ENCODE results near the gene PDXK.

Gene PDXK

DNA sequence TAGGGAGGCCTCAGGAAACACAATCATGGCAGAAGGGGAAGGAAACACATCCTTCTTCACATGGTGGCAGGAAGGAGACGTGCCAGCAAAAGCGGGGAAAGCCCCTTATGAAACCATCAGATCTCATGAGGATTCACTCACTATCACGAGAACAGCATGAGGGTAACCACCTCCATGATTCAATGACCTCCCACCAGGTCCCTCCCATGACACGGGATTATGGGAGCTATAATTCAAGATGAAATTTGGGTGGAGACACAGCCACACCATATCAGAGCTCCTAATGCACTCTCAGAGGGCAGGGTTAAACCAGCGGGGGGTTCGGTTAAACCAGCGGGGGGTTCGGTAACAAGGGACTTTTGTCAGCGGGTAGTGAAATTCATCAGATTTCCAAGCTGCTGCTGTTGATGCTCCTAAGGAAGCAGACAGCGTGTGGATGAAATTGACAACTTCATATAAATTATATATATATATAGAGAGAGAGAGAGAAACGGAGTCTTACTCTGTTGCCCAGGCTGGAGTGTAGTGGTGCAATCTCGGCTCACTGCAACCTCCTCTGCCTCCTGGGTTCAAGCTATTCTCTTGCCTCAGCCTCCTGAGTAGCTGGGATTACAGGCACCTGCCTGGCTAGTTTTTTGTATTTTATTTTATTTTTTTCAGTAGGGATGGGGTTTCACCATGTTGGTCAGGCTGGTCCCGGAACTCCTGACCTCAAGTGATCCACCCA, 52.9 kb downstream of the PDXK start:
- Histone ChIP-seq H3K27ac (ENCODE audit: insufficient read depth in 1 of 2, low read depth in 1 of 2, low read length in 2 of 2, poor library complexity in 1 of 2, severe bottlenecking in 2 of 2) (no peak overlapping the region), H3K9me3 (ENCODE audit: control extremely low read depth in 1 of 5, control insufficient read depth in 4 of 5, insufficient read depth in 2 of 5, low read depth in 1 of 5, low read length in 4 of 5) (no peaks in the 10 kb centered on the region), H3K4me3 (ENCODE audit: control insufficient read depth in 1 of 7, extremely low read depth in 1 of 7, insufficient read depth in 4 of 7, low read depth in 2 of 7, low read length in 6 of 7) (no peak overlapping the region), H3K36me3 (ENCODE audit: control insufficient read depth in 4 of 4, insufficient read depth in 4 of 4, low read length in 3 of 4) (peaks cover 2 to 23% (median 12%) of the 10 kb centered on the region in 4 experiments), H3K4me1 (ENCODE audit: control extremely low read depth in 1 of 4, control insufficient read depth in 4 of 4, insufficient read depth in 4 of 4, low read length in 3 of 4) (peaks cover 0 to 31% (median 19%) of the 10 kb centered on the region in 4 experiments), H3K27me3 (replicated peaks in 2 of 5; ENCODE audit: control insufficient read depth in 4 of 5, insufficient read depth in 5 of 5, low read length in 4 of 5) (no peaks in the 10 kb centered on the region)
- ChIA-PET POLR2A (interaction anchor here (1.1 to 1.2 kb wide), 2 partner anchors 18 to 113 kb away, joined by 3 read pairs; partner anchors contain the start of genes HSF2BP, RRP1 and RRP1B), CTCF (interaction anchor here (0.7 to 1.4 kb wide), 3 partner anchors 10 to 167 kb away, joined by 3 to 4 read pairs (median 4); partner anchors contain the start of gene RRP1)
- 81% methylated on average over 11 of the region's 13 CpGs for WGBS (ENCODE audit: insufficient coverage)
- DNase-seq: peak in 2 of 3 donors; percentile 45

DNA sequence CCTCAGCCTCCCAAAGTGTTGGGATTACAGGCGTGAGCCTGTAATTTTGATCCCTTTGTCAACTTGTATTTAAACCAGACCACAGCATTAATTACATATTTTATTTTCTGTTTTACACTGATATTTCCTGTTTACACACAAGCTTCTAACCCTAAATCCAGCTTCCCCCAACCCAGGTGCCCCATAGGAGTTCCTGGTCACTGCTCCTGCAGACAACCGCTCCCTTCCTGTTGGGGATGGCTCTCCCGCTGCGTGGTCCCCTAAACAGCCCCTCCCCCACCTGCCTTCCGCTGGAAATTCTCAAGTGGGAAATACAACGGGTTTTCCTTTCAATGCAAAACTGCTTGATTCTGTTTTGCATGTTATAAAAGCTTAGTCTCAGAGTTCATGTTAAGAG, 53.5 kb downstream of the PDXK start:
- Histone ChIP-seq H3K36me3 (ENCODE audit: control insufficient read depth in 4 of 4, insufficient read depth in 4 of 4, low read length in 3 of 4) (peaks cover 2 to 23% (median 12%) of the 10 kb centered on the region in 4 experiments), H3K27me3 (replicated peaks in 2 of 5; ENCODE audit: control insufficient read depth in 4 of 5, insufficient read depth in 5 of 5, low read length in 4 of 5) (no peaks in the 10 kb centered on the region), H3K27ac (ENCODE audit: insufficient read depth in 1 of 2, low read depth in 1 of 2, low read length in 2 of 2, poor library complexity in 1 of 2, severe bottlenecking in 2 of 2) (no peak overlapping the region), H3K4me3 (ENCODE audit: control insufficient read depth in 1 of 7, extremely low read depth in 1 of 7, insufficient read depth in 4 of 7, low read depth in 2 of 7, low read length in 6 of 7) (no peak overlapping the region), H3K4me1 (ENCODE audit: control extremely low read depth in 1 of 4, control insufficient read depth in 4 of 4, insufficient read depth in 4 of 4, low read length in 3 of 4) (peaks cover 0 to 31% (median 19%) of the 10 kb centered on the region in 4 experiments), H3K9me3 (ENCODE audit: control extremely low read depth in 1 of 5, control insufficient read depth in 4 of 5, insufficient read depth in 2 of 5, low read depth in 1 of 5, low read length in 4 of 5) (no peaks in the 10 kb centered on the region)
- CTCF ChIA-PET: interaction anchor here (1.1 to 1.4 kb wide), 2 partner anchors 17 to 166 kb away, joined by 3 to 4 read pairs; partner anchors contain the start of gene RRP1
- 90% methylated on average over 1 of the region's 6 CpGs for WGBS (ENCODE audit: insufficient coverage)
- no peak for DNase-seq
- POLR2A ChIA-PET: interaction anchor here (1.1 to 1.2 kb wide), 2 partner anchors 17 to 113 kb away, joined by 3 read pairs; partner anchors contain the start of genes HSF2BP, RRP1 and RRP1B

DNA sequence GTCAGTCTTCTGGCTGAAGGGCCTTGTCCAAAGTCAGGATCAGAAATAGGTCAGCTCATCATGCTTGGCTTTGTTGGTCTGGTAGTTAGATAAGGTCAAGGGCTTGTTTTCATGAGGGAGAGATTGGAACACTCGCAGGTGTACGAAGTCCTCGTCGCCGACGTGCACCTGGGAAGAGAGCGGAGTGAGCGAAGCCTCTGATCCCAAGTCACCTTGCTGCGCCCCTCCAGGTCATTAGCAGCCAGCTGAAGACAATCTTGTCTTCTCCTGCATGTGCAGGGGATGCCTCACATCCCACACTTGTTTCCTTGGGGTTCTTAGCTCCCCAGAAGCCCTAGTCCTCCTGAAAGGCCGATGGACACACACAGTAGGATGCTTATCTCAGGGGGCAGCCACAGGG, 55.2 kb downstream of the PDXK start:
- H3K27me3 ChIP-seq (replicated peaks in 2 of 5; ENCODE audit: control insufficient read depth in 4 of 5, insufficient read depth in 5 of 5, low read length in 4 of 5): no peaks in the 10 kb centered on the region
- WGBS (ENCODE audit: insufficient coverage): 98% methylated on average over 10 of the region's 10 CpGs
- H3K36me3 ChIP-seq (ENCODE audit: control insufficient read depth in 4 of 4, insufficient read depth in 4 of 4, low read length in 3 of 4): peaks cover 2 to 23% (median 12%) of the 10 kb centered on the region in 4 experiments
- CTCF ChIA-PET: interaction anchor here (1.5 kb wide), 1 partner anchor 19 kb away, joined by 3 read pairs; no protein-coding TSS in a partner anchor
- POLR2A ChIA-PET: no interaction called here
- no peak overlapping the region for H3K4me3 ChIP-seq (ENCODE audit: control insufficient read depth in 1 of 7, extremely low read depth in 1 of 7, insufficient read depth in 4 of 7, low read depth in 2 of 7, low read length in 6 of 7)
- peaks cover 0 to 28% (median 18%) of the 10 kb centered on the region in 4 experiments for H3K4me1 ChIP-seq (ENCODE audit: control extremely low read depth in 1 of 4, control insufficient read depth in 4 of 4, insufficient read depth in 4 of 4, low read length in 3 of 4)
- no peak overlapping the region for H3K27ac ChIP-seq (ENCODE audit: insufficient read depth in 1 of 2, low read depth in 1 of 2, low read length in 2 of 2, poor library complexity in 1 of 2, severe bottlenecking in 2 of 2)
- no peaks in the 10 kb centered on the region for H3K9me3 ChIP-seq (ENCODE audit: control extremely low read depth in 1 of 5, control insufficient read depth in 4 of 5, insufficient read depth in 2 of 5, low read depth in 1 of 5, low read length in 4 of 5)
- no peak for DNase-seq

DNA sequence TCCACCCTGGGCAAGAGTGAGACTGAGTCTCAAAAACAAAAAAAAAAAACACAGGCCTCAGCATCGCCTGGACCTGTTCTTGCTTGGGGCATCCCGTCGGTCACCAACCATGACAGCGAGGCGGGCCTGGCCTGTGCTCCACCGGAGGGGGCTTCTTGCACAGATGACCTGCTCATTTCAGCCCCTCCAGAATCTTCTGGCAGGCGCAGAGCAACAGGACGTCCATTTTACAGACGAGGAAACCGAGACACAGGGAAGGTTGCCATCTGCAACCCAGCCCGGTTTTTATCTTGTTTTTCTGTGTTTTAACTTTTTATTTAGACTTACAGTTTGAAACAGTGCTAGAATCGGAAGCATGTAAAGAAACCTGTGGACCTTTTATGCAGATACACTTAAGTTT, 56.3 kb downstream of the PDXK start:
- Histone ChIP-seq H3K4me1 (ENCODE audit: control extremely low read depth in 1 of 4, control insufficient read depth in 4 of 4, insufficient read depth in 4 of 4, low read length in 3 of 4) (peaks cover 0 to 31% (median 18%) of the 10 kb centered on the region in 4 experiments), H3K27me3 (replicated peaks in 2 of 5; ENCODE audit: control insufficient read depth in 4 of 5, insufficient read depth in 5 of 5, low read length in 4 of 5) (no peaks in the 10 kb centered on the region), H3K4me3 (ENCODE audit: control insufficient read depth in 1 of 7, extremely low read depth in 1 of 7, insufficient read depth in 4 of 7, low read depth in 2 of 7, low read length in 6 of 7) (peak overlapping the region in 6 of 7 experiments; percentile 71 to 88 (median 81)), H3K36me3 (ENCODE audit: control insufficient read depth in 4 of 4, insufficient read depth in 4 of 4, low read length in 3 of 4) (peaks cover 2 to 23% (median 12%) of the 10 kb centered on the region in 4 experiments), H3K9me3 (ENCODE audit: control extremely low read depth in 1 of 5, control insufficient read depth in 4 of 5, insufficient read depth in 2 of 5, low read depth in 1 of 5, low read length in 4 of 5) (no peaks in the 10 kb centered on the region), H3K27ac (ENCODE audit: insufficient read depth in 1 of 2, low read depth in 1 of 2, low read length in 2 of 2, poor library complexity in 1 of 2, severe bottlenecking in 2 of 2) (peak overlapping the region in 1 of 2 experiments; percentile 43)
- POLR2A ChIA-PET: interaction anchor here (0.7 kb wide), 1 partner anchor 97 kb away, joined by 3 read pairs; no protein-coding TSS in a partner anchor
- CTCF ChIA-PET: interaction anchor here (1.5 kb wide), 1 partner anchor 20 kb away, joined by 3 read pairs; no protein-coding TSS in a partner anchor
- WGBS (ENCODE audit: insufficient coverage): 89% methylated on average over 10 of the region's 12 CpGs
- DNase-seq: no peak

DNA sequence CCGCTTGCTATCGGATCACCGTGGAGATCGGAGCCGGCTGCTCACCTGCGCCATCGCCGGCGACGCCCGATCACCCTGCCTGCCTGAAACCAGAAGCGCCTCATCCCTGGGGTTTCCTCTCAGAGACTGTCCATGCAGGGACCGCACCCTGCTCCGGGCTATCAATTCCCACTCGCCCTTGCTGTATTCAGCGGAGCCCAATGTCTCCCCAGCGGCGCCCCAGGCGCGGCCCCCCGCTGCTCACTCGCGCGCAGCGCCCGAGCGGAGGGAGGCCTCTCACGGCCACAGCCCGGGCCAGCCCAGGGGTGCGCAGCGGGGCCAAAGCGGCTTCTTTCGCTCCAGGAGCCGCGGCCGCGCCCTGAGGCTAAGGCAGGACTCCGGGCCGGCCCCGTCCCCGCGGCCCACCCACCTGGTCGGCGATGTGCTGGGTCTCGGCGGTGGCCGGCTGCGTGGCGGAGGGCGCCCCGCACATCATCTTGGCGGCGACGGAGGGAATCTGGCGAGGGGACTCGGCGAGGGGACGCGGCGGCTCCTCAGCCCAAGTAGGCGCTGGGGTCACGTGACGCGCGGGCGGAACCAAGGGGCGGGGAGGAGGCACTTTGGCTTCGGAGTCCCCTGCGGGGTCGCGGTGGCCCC, 57.0 kb downstream of the PDXK start, which contains the start of gene CSTB:
Gene CSTB, minus strand, starts transcription at position 514 of the 636 bp plus-strand sequence. Its CDS starts 39 bp downstream, at position 475.
- peaks cover 2 to 23% (median 12%) of the 10 kb centered on the region in 4 experiments for H3K36me3 ChIP-seq (ENCODE audit: control insufficient read depth in 4 of 4, insufficient read depth in 4 of 4, low read length in 3 of 4)
- peak within 1 kb of the TSS in 1 of 2 experiments; percentile 75 for H3K27ac ChIP-seq (ENCODE audit: insufficient read depth in 1 of 2, low read depth in 1 of 2, low read length in 2 of 2, poor library complexity in 1 of 2, severe bottlenecking in 2 of 2)
- under 1% methylated on average over 48 of the region's 71 CpGs for WGBS (ENCODE audit: insufficient coverage)
- ChIA-PET CTCF (no interaction called here), POLR2A (no interaction called here)
- peak; percentile 71 to 87 (median 85) for DNase-seq
- H3K27me3 ChIP-seq (replicated peaks in 2 of 5; ENCODE audit: control insufficient read depth in 4 of 5, insufficient read depth in 5 of 5, low read length in 4 of 5): no peaks in the 10 kb centered on the region
- peak within 1 kb of the TSS; percentile 54 to 88 (median 81) for H3K4me3 ChIP-seq (ENCODE audit: control insufficient read depth in 1 of 7, extremely low read depth in 1 of 7, insufficient read depth in 4 of 7, low read depth in 2 of 7, low read length in 6 of 7)
- peaks cover 0 to 31% (median 18%) of the 10 kb centered on the region in 4 experiments for H3K4me1 ChIP-seq (ENCODE audit: control extremely low read depth in 1 of 4, control insufficient read depth in 4 of 4, insufficient read depth in 4 of 4, low read length in 3 of 4)
- H3K9me3 ChIP-seq (ENCODE audit: control extremely low read depth in 1 of 5, control insufficient read depth in 4 of 5, insufficient read depth in 2 of 5, low read depth in 1 of 5, low read length in 4 of 5): no peaks in the 10 kb centered on the region

DNA sequence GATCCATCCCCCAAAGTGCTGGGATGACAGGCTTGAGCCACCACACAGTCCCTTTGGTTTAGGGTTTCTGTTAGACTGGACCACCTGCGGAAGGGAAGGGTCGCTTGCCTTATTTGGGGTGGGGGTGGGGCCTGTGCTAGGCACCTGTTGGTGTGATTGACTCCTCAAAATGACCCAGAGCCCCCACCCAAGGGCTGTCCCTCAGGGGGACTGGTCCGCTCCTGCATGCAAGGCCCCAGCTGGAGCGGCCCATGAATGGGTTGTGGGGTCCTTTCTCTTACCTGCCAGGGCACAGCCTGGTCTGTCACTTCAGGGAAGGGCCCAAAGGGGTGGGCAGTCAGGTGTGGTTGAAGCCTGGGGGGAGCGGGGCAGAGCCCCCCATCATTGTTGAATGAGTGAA, 59.0 kb downstream of the PDXK start:
- 92% methylated on average over 4 of the region's 5 CpGs for WGBS (ENCODE audit: insufficient coverage)
- H3K4me1 ChIP-seq (ENCODE audit: control extremely low read depth in 1 of 4, control insufficient read depth in 4 of 4, insufficient read depth in 4 of 4, low read length in 3 of 4): peaks cover 0 to 28% (median 19%) of the 10 kb centered on the region in 4 experiments

More for the DNA sequence above, 59.0 kb downstream of the PDXK start:
- DNase-seq: no peak
- H3K27me3 ChIP-seq (replicated peaks in 2 of 5; ENCODE audit: control insufficient read depth in 4 of 5, insufficient read depth in 5 of 5, low read length in 4 of 5): no peaks in the 10 kb centered on the region
- ChIA-PET CTCF (interaction anchor here (1.1 to 2.9 kb wide), 2 partner anchors 9 to 10 kb away, joined by 3 to 11 read pairs; no protein-coding TSS in a partner anchor), POLR2A (no interaction called here)
- no peak overlapping the region for H3K4me3 ChIP-seq (ENCODE audit: control insufficient read depth in 1 of 7, extremely low read depth in 1 of 7, insufficient read depth in 4 of 7, low read depth in 2 of 7, low read length in 6 of 7)
- peaks cover 2 to 17% (median 10%) of the 10 kb centered on the region in 4 experiments for H3K36me3 ChIP-seq (ENCODE audit: control insufficient read depth in 4 of 4, insufficient read depth in 4 of 4, low read length in 3 of 4)
- H3K27ac ChIP-seq (ENCODE audit: insufficient read depth in 1 of 2, low read depth in 1 of 2, low read length in 2 of 2, poor library complexity in 1 of 2, severe bottlenecking in 2 of 2): no peak overlapping the region
- H3K9me3 ChIP-seq (ENCODE audit: control extremely low read depth in 1 of 5, control insufficient read depth in 4 of 5, insufficient read depth in 2 of 5, low read depth in 1 of 5, low read length in 4 of 5): no peaks in the 10 kb centered on the region

Measured in common myeloid progenitor, CD34-positive (primary cell).